Measurements from ENCODE around the gene POU2F3. TPM values are rescaled to one million over a fixed set of nuclear protein-coding genes. Genes with fewer than 3 reads are reported as not detected.
A peak's percentile ranks its signal among the peaks of the same experiment; 100 is the strongest.

The POU2F3 gene
- total and polyA plus RNA-seq, 2 of the 8 experiments (the other 6 are each of a cell fraction or from before 2014, with no cell fraction given) = 1.0 to 2.1 TPM

GRCh38 chr11:120335908-120336640 lies 96.1 kb downstream of the POU2F3 start, which contains the start of gene ARHGEF12 (continued):
- TF ChIP-seq EP300 (IDR thresholded peaks at IDR 0.05; ENCODE audit: borderline replicate concordance in 1 of 2, low read depth in 2 of 2, low read length in 2 of 2) = peak in 1 of 2 experiments; percentile 72; a peak in 1 of 3 replicates
- TF ChIP-seq BRCA1 (IDR thresholded peaks at IDR 0.05; ENCODE audit: low read depth, low read length) = no peak
- no peak for TF ChIP-seq SAP30 (IDR thresholded peaks at IDR 0.05; ENCODE audit: insufficient read depth, insufficient replicate concordance, low read length)
- no peak for TF ChIP-seq HDAC6 (IDR thresholded peaks at IDR 0.05; ENCODE audit: low read depth, low read length)
- no peak for TF ChIP-seq RXRA (IDR thresholded peaks at IDR 0.05; ENCODE audit: insufficient read depth, low read depth, low read length)
- no peak for TF ChIP-seq USF2 (IDR thresholded peaks at IDR 0.05; ENCODE audit: low read length)
- TF ChIP-seq SP4 (IDR thresholded peaks at IDR 0.05; ENCODE audit: low read length) = no peak; the same call in 1 of the 2 replicates
- TF ChIP-seq SP1 (IDR thresholded peaks at IDR 0.05; ENCODE audit: low read depth, low read length) = 0 out of 2 replicates have a peak, but pooled peaks have one; percentile 54
- TF ChIP-seq HDAC2 (IDR thresholded peaks at IDR 0.05; ENCODE audit: borderline replicate concordance in 1 of 2, low read depth in 2 of 2, low read length in 2 of 2) = no peak
- no peak for TF ChIP-seq ZNF274 (IDR thresholded peaks at IDR 0.05; ENCODE audit: borderline replicate concordance, extremely low read depth, low read length)
- TF ChIP-seq RAD21 (IDR thresholded peaks at IDR 0.05 in 1 of 2, conservative IDR thresholded peaks at IDR 0.05 in 1 of 2; ENCODE audit: low read depth in 2 of 2, low read length in 2 of 2) = no peak
- peak; percentile 78 for TF ChIP-seq ASH2L (IDR thresholded peaks at IDR 0.05; ENCODE audit: low read length)
- TF ChIP-seq CTBP2 (IDR thresholded peaks at IDR 0.05; ENCODE audit: borderline replicate concordance, insufficient read depth, insufficient read length, low read length) = peak; percentile 61
- TF ChIP-seq SIRT6 (IDR thresholded peaks at IDR 0.05; ENCODE audit: low read length) = no peak
- no peak for TF ChIP-seq CBX5 (IDR thresholded peaks at IDR 0.05; ENCODE audit: low read depth, low read length)
- peak in 1 of 2 experiments; percentile 27 for TF ChIP-seq BCL11A (IDR thresholded peaks at IDR 0.05; ENCODE audit: low read depth in 2 of 2, low read length in 2 of 2)
- no peak for TF ChIP-seq SP2 (IDR thresholded peaks at IDR 0.05; ENCODE audit: low read length)
- TF ChIP-seq MAFK (IDR thresholded peaks at IDR 0.05; ENCODE audit: low read depth, low read length) = no peak
